KG1 (cell line): ENCODE results near the gene BAAT.
"Not testable (repeated sequence)": the region's sequence is repeated elsewhere in the genome, so short reads cannot be mapped to it uniquely, and the experiment has no call there.

Experiments
- DNase-seq: peaks from one replicate; lab custom pipeline; 2025; lab: John Stamatoyannopoulos, UW

Gene BAAT

DNA sequence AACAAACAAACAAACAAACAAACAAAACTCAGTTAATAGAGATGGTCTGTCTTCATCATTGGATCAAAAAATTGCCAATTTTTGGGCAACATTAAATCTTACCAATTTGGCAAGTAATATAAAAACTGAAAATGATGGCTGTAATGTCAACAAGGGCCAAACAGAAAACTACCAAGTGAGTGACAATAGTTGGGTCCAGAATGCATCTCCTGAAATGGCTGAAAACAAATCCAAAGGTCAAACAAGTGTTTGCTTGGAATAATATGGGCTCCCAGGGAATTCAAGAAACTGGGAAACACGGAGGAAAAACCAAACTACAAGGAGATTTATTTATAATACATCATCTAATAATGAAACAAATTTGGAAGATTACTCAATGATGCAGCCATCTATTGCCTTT lies 25.1 kb downstream of the BAAT start:
- DNase-seq: no peak

DNA sequence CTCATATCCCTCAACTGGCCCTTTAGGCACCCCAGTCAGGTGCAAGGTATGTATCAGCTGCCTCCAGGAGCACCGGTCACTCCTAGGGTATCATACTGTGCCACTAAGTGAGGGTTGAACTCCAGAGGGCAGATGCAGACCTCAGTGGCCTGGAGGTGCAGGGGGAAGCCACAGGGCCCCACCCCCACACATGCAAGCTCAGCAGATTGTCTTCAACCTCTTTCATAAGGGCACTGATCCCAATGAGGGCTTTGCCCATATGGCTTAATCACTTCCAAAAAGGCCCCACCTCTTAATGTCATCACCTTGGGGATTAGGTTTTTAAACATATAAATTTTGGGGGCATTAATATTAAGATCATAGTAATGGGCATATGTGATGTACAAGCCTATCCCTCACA lies 28.2 kb downstream of the BAAT start:
- no peak for DNase-seq

DNA sequence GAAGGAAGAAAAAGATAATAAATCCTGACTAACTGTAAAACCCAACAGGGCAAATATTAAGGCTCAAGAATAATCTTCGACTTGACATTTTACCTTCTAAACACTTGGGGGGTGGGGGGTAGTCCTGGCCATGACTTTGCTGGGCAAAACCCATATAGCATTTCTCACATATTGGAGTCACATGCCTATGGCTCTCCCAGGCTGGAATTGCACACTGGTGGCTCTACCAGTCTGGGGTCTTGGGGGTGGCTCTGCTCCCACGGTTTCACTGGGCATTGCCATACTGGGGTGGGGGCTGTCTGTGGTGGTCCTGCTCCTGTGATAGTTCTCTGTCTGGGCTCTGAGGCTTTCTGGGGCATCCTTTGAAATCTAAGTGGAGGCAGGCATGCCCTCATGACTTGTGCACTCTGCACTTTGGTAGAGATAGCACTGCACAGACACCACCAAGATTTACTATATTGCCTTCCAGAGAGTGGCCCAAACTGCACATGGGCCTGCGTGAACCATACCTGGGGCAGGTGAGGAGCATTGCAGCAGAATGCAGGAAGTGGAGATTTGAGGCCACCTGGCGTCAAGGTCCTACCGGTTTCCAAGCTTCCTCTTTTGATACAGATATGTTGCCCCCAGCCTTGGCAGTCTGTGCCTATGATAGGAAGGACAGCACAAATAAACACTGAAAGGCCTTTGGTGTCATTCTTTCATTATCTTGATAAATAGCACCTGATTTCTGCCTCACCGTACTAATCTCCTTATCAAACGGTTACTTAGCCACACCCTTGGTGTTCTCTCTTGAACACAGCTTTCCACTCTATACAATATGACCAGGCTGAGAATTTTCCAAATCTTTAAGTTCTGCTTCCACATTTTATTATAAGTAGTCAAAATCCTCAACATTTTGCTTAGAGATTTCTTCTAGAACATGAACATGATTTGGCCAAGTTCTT lies 29.8 kb downstream of the BAAT start:
- no peak for DNase-seq

DNA sequence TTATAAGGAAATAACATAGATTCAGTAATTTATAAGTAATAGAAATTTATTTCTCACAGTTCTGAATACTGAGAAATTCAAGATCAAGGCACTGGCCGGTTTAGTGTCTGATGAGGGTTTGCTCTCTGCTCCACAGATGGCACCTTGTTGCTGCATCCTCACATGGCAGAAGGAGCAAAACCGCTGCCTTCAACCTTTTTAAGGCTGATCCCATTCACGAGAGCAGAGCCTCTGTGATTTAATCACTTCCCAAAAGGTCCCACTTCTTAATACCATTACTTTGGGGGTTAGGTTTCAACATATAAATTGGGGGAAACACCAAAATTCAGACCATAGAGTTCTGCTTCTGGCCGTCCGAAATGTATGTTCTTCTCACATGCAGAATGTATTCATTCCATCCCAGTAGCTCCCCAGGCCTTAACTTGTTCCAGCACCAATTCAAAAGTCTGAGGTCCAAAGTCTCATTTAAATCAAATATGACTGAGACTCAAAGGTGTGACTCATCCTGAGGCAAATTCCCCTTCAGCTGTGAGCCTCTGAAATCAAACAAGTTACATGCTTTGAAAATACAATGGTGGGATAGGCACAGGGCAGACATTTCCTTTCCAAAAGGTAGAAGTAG lies 30.6 kb downstream of the BAAT start:
- DNase-seq: no peak

DNA sequence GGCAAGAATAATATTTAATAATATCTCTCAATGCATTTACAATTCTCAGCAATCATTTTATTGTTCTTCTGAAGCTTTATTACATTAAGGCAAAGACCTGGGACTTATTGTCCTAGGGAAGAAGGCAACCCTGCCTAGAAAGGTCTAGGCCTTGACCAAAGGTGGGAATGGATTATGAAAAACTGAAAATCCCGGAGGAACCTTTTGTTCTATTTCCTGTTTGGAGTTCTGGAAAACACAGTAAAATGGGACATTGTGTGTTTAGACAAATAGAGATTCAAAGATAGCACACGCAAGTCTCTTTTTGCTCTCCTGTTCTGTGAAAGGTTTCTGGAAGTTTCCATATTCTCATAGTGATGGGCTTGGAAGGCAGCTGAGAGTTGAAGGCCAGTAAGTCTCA lies 31.1 kb downstream of the BAAT start:
- no peak for DNase-seq

DNA sequence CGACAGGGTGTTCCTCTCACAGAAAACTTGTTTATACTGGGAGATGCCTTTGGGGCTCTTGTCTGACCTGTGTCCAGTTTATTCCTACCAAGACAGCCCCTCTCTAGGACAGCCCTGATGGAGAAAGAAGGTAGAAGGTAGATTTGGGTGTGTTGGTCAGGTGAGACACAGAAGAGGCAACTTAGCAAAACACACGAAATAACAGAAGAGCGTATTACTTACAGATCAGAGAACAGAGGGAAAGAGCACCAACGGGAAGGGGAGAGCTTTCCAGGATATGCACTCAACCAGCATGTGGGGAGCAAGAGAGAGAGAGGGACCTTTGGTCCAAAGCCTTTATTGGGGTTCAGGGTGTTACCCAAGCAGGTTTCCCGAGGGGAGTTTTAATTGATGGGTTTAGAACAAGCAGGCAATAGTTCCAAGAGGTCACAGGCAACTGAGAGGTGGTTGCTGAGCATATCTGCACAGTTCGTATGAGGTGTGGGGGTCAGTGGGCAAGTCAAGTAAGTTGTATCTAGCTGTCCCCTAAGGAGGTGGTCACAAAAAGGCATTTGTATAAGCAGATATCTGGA lies 31.8 kb downstream of the BAAT start:
- no peak for DNase-seq

DNA sequence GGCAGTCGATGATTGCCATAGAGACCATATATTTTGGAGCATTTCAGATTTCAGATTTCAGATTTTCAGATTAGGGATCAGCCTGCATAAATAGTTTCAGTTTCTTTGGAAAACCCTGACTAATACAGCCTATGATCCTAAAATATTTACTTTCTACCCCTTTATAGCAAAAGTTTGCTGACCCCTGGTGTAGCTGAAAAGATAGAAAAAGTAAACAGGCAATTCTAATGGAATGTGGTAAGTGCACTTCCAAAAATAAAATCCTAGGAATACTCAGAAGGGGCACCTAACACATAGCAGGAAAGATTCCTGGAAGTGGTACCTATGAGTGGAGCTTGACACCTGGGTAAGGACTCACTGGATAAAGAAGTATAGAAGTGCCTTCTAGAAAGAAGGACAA lies 34.5 kb downstream of the BAAT start:
- DNase-seq: no peak

DNA sequence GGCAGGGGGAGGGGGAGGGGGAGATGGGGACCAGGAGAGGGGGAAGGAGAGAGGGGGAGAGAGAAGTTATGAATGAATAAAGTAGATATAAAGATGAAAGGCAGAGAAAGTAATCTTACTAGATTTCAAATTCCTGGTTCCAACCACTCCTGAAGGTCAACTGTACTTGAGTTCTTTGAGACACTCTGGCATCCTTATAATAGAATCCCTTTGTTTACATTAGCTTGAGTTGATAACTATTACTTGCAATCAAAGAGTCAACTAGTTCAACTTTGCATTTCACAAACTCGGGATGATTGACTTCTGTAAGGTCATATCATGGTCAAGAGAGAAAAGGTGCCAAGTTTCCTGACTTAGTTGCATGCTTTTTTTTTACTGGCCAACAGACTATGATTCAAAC lies 42.2 kb downstream of the BAAT start:
- DNase-seq: no peak

DNA sequence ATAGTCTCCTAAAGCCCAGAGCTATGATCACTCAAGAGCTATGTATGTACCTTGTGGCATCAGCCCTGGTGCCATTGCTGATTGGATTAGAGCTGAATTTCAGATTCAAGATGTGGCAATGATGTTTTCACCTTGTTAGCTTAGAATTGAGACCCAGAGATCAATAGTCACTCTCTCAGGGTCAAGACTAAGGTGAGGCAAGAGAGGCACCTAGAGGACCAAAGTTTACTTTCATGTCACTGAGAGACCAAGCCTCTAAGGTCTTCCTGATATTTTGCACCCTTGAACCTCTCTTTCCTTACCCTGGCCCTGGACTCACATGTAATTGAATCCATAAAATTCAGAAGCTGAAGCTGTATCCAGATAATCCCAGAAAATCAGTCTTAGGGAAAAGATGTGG lies 42.8 kb downstream of the BAAT start:
- DNase-seq: no peak

DNA sequence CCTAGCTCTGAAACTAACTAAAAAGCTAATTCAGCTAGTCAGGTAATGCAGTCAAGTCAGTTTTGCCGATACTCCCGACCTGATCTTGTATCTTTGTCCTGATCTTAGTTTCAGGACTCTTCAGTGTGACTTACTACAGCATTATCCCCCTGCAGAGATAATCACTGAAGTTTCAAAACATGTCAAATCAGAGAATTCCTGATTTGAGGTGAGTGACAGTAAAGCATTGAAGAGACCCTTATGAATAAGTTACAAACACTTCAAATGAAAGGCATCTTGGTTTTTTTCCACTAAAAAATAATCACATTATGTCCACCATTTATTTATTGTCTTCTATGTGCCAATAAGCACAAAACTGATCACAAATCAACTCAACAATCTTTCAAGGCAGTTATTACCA lies 47.6 kb downstream of the BAAT start:
- no peak for DNase-seq

DNA sequence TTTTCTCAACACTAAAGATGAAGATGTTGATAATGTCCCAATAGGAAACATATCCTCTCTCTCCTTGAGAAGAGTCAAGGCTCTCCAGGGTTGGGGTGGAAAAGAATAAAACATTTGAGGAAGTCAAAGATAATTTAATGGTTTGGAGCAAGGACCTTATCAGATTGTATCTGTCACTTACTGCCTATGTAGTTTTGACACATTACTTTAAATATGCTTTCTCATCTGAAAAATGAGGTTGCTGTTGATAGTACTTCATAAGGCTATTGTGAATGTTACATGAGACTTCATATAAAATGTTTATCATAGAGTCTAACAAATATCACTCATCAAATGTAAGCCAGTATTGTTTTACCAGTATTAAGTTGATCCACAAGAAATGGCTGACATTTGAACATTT lies 48.7 kb downstream of the BAAT start:
- no peak for DNase-seq

DNA sequence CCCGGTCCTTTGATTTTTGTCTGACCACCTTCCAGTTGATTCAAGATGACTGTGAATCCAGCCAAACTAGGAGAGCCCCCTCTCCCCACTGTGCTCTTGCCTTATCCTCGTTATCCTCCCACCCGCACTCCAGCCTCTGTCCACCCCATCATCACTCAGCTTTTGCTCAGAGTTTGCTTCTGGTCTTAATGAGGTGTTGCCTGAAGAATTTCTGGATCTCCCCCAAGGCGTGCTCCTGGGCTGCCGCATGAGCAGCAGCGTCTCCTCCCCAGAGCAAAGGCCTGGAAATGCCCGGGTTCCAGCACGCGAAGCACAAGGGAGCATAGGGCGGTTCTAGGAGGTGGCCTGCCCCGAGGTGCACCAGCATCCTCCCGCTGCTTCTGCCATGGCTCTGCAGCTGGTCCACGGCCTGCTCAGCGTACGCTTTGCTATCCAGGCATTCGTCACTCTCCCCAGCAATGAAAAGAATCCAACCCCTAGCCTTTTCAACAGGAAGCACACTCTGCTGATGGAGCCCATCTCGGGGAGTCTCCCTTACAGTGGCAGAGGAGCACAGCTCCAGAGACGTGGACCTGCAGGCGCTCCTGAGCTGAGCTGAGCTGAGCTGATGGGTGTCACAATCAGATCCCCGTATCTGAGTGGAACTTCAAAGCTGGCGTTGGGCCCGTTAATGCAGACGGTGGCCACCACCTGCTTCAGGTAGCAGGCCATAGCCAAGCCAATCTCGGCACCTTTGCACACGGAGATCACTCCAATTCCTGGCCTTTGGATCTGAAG lies 50.7 kb downstream of the BAAT start:
- no peak for DNase-seq

DNA sequence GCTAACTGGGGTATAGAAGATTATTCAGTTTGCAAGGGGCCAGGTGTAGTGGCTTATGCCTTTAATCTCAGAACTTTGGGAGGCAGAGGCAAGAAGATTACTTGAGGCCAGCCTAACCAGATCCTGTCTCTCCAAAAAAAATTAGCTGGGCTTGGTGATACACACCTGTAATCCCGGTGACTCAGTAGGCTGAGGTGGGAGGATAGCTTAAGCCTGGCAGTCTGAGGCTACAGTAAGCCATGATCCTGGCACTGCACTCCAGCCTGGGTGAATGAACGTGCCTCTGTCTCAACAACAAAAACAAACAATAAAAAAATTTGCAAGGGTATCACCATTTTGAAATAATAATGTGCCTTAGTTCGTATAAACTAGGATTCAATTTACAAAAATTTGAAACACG lies 51.3 kb downstream of the BAAT start:
- DNase-seq: no peak

DNA sequence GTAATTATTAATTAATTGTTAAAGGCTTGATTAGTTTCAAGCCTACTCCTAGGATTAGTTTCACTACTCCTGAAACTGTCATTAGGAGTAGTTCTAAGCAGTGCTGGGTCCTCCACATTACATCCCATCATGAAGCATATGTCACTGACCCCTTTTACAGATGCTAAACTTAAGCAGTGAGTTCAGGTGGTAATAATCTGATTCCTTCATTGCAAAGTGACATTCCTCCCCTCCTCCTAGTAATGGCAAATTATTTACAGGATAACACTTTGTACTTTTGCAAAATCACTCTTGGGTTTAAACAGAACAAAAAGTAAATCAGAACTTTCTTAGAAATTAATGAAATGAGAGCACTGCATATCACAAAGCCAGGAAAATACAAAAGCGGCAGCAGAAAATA lies 52.4 kb downstream of the BAAT start:
- DNase-seq: no peak

DNA sequence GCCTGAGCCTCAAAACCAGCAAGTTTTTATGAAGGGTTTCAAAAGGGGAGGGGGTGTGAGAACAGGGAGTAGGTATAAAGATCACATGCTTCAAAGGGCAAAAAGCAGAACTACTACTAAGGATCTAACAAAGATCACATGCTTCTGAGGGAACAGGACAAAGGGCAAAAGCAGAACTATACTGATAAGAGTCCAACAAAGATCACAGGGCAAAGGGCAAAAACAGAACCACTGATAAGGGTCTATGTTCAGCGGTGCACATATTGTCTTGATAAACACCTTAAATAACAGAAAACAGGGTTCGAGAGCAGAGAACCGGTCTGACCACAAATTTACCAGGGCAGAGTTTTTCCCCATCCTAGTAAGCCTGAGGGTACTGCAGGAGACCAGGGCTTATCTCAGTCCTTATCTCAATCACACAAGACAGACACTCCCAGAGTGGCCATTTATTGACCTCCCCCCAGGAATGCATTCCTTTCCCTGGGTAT lies 57.3 kb downstream of the BAAT start:
- not testable (repeated sequence) for DNase-seq

DNA sequence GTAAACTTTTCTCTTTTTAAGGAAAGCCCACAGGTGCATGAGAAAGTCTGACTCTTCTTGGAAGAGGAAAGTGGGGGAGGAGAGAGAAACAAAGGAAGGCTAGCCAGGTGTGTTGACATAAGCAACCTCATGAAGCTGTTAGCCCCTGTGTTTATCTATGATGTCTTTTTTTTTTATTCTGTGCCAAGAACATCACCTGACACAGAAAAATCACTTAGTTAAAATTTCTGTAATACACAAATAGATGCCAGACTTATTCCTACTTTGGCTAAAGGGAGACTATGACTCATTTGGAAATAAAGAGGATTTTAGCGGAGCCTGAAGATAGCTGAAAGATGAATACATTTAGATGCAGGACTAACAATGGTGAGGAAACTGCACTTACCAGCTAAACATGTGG lies 58.3 kb downstream of the BAAT start:
- no peak for DNase-seq

DNA sequence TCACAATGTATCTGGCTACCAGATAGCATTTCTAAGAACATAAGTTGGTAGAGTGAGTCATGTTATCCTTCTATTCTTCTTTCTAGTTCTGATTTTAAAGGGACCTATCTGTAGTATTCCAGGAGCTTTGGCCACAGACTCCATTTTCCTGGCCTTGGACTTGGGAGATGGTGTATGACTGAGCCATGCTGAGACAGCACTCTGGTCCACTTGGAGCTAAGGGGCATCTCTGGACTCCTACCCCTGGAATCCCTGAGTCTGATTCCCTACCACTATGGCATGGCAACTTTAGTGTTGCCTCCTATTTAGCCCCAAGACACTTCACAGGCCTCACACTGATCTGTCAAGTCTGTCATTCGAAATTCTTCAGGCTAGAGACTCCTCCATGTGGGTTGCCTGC lies 58.8 kb downstream of the BAAT start:
- no peak for DNase-seq

DNA sequence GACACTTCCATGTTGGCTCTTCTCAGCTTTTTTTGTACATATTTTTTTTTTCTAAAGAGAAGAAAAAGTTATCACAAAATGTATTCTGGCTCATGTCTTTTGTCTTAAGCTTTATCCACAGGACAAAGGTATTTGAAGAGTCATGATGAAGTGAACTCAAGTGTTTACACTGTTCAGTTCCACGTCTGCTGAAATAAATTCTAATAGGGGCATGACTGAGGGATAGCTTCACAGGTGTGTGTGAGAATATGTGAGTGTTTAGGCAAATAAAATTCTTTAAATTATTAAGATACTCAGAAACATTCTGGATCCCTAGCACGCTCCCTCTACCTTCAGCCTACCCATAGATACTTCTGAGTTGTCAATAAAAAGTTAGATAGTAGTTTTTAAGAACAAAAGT lies 59.8 kb downstream of the BAAT start:
- DNase-seq: no peak

DNA sequence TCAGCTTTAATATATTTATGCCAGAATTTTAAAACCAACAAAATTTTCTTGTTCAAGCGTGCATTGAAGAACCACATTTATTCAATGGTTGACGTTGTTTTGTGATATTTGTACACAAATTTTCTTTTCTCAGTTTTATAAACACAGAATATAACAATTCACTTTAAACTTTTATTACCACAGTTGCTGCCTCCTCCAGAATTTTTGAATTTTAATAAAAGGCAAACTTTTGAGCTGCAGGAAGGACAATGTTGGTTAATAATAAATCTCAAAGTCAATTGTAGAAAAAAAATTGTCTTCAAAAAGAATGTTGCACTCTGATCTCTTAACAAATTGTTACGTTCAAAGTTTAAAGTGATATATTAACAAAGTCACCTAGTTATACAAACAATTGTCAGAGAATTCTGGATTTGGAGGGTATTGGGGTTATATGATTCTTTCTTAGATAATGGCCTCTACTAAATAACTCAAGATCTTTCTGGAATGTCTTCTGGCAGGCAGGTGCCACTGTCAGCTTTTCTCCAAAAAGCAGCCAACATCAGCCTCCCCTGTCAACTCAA lies 60.5 kb downstream of the BAAT start:
- no peak for DNase-seq

DNA sequence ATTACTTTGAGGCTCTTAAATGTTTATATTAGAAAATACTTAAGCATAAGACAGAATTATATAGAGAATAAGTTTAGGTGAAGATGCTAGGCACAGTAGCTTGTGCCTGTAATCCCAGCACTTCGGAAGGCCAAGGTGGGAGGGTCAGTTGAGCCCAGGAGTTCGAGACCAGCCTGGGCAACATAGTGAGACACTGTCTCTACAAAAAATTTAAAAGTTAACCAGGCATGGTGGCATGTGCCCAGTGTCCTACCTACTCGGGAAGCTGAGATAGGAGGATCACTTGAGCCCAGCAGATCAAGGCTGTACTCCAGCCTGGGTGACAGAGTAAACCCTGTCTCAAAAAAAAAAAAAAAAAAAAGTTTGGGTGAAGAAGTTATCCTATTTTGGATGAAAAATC lies 61.7 kb downstream of the BAAT start:
- no peak for DNase-seq

DNA sequence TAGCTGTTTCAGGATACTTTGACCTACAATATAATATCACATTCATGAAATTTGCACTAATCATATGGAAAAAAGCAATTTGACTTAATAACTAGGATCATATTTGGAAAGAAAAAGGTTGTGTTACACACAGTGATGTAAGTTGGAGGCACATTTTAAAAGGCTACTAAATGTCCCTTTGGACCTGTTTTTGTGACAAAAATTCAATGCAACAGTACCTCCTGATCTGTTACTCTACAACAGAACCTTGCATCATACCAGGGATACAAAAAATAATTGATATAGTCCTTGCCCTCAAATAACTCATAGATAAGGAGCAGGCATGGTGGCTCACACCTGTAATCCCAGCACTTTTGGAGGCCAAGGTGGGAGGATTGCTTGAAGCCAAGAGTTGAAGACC lies 67.1 kb downstream of the BAAT start:
- no peak for DNase-seq

DNA sequence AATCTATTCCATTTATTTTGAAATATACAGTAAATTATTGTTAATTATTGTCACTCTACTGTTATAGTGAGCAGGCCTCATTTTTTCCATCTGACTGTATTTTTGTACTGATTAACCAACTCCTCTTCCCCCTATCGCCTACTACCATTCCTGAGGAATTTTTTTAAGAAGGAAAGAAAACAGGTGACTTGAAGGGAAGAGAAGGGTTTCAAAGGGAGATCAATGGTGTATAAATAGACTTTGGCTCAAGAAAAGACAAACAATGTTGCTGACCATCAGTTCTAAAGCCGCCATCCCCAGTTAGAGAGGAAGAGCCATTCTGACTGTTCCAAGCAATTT lies 69.7 kb downstream of the BAAT start:
- DNase-seq: no peak
